A549 treated with dexamethasone at 1 μM for 4 hours (cell line): ENCODE measurements around the gene PMFBP1. TPM values are rescaled to one million over a fixed set of nuclear protein-coding genes. Genes with fewer than 3 reads are reported as not detected.

Experiments
- total RNA-seq: library from RNA; stranded (reverse); fragments of 200-300 nt; extraction: Qiagen RNA extraction; gene quantifications from 5 replicates; pipeline ENCODE4 v1.2.3, GENCODE V29; 2022

PMFBP1 gene, protein sequence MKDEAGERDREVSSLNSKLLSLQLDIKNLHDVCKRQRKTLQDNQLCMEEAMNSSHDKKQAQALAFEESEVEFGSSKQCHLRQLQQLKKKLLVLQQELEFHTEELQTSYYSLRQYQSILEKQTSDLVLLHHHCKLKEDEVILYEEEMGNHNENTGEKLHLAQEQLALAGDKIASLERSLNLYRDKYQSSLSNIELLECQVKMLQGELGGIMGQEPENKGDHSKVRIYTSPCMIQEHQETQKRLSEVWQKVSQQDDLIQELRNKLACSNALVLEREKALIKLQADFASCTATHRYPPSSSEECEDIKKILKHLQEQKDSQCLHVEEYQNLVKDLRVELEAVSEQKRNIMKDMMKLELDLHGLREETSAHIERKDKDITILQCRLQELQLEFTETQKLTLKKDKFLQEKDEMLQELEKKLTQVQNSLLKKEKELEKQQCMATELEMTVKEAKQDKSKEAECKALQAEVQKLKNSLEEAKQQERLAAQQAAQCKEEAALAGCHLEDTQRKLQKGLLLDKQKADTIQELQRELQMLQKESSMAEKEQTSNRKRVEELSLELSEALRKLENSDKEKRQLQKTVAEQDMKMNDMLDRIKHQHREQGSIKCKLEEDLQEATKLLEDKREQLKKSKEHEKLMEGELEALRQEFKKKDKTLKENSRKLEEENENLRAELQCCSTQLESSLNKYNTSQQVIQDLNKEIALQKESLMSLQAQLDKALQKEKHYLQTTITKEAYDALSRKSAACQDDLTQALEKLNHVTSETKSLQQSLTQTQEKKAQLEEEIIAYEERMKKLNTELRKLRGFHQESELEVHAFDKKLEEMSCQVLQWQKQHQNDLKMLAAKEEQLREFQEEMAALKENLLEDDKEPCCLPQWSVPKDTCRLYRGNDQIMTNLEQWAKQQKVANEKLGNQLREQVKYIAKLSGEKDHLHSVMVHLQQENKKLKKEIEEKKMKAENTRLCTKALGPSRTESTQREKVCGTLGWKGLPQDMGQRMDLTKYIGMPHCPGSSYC
- total RNA-seq, result 0.03 to 0.26 TPM (median 0.11 TPM) in 5 replicates

DNA sequence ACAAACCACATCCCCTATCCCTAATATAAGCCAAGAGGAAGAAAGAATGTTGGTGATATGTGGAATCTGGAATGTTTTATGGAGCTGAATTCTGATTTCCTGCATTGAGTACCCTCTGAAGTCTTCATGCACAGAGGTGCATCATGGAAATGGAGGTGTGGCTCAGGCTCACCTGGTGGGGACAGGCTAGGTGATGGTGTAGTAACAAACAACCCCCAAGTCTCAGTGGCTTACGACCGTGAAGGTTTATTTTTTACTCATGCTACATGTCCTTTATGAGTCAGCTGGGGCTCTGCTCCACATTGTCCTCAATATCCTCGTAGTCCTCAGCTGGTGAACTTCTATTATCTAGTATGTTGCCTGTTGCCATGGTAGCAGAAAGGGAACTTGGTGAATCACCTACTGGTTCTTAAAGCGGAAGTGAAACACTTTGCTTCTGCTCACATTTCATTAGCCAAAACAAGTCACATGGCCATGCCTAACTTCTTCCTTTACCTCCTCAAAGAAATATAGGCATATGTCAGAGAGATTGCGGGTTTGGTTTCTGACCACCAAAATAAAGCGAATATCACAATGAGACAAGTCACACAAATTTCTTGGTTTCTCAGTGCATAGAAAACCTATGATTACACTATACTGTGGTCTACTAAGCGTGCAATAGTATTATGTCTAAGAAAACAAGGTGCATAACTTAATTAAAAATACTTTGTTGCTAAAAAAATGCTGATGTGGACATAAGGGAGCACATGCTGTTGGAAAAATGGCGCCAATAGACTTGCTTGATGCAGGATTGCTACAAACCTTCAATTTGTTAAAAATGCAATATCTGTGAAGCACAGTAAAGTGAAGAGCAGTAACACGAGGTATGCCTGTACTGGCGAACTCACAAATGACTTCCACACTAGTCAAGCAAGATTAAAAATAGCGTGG is at the start of gene PMFBP1:
Gene PMFBP1, minus strand, starts transcription at position 51 of the 930 bp plus-strand sequence. CDS start 947 bp downstream, outside the sequence.

DNA sequence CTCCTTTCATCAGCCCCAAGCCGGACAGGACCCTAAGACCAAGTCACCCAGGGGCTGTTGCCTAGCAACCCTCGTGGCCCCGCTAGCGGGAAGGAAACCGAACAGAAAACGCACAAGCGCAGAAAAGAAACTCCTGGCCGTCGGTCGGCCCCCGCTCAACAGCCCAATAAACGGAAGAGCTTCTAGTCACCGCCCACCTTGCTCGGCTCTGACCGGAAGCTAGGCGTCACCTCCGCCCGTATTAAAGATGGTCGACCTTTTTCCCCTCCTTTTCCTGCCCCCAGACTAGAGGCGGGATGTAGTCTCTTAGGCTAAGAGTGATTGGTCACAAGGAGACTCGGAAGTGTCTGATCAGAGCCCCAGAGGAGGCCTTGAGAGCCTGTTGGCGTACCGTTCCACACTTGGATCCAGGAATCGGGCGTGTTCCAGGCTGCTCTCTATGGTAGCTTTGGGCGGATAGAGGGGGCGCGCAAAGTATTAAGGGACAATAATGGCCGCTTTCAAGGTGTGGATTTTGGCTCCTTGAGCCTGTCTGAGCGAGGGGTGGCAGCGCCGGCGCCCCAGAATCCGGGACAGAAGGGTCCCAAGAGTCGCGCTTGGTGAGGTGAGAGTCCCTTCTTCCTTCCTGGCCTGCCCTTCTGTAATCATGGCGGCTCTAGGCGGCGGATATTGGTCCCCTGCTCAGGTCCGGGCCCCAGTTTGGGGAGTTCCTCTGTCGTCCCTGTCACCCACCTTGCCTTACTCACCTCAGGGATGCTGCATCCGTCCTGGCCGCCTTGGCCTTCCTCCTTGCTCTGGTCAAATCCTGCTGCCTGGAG is 78.3 kb downstream of the PMFBP1 start, which contains the start of the genes DHX38 and TXNL4B:
Gene DHX38, plus strand, starts transcription at position 400 of the 818 bp plus-strand sequence. CDS start 2,311 bp downstream, outside the sequence.
Gene TXNL4B, minus strand, starts transcription at position 173 of the 818 bp plus-strand sequence. CDS start 2,871 bp downstream, outside the sequence.

Other genes with a start within 250 kb of the PMFBP1 start
- not detected in 5 replicates for gene PKD1L3, start 171.8 kb downstream of the PMFBP1 start, total RNA-seq
- 13.6 to 16.0 TPM (median 14.6 TPM) in 5 replicates for gene DHODH, start 163.4 kb downstream of the PMFBP1 start, total RNA-seq
- gene HP, start 117.7 kb downstream of the PMFBP1 start, total RNA-seq, result not detected in 5 replicates
- gene HPR, start 108.9 kb downstream of the PMFBP1 start, total RNA-seq, result not detected in 5 replicates
- 14.8 to 20.1 TPM (median 19.0 TPM) in 5 replicates for gene TXNL4B, start 78.5 kb downstream of the PMFBP1 start, total RNA-seq
- 43.0 to 55.5 TPM (median 52.6 TPM) in 5 replicates for gene DHX38, start 78.3 kb downstream of the PMFBP1 start, total RNA-seq